ENCODE measurements around the gene RTL1.

DNA sequence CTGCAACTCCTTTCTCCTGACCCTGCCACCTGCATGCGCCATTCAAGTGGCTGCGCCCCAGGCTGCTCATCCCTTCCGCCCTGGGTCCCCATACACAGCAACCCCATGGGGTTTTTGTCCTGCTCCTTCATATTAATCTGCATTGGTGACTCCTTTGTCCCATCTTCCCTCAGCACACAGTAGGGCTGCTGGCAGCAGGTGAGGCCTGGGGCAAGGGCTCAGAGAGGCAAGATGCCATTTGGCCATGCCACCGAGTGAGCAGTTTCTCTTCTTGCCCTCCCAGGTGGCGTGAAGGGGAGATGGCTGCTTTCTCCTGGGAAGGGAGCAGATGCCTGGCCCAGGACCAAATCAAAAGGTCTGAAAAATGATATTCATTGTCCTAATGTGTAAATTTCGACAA lies 9.1 kb downstream of the RTL1 start:
- TF ChIP-seq EZH2phosphoT487 (IDR thresholded peaks at IDR 0.05; ENCODE audit: insufficient read depth, low read depth), result no peak
- TF ChIP-seq EZH2 (IDR thresholded peaks at IDR 0.05; ENCODE audit: insufficient read depth, poor library complexity, severe bottlenecking), result no peak

All from GM23248 (cell line).